Panc1 (cell line): ENCODE data around the gene RABGAP1L. TPM values are rescaled to one million over a fixed set of nuclear protein-coding genes. Genes with fewer than 3 reads are reported as not detected.
A peak's percentile ranks its signal among the peaks of the same experiment; 100 is the strongest.

Experiments
- ATAC-seq: fragments of 200-7000 bp; cut with Tn5 transposase; 2 replicates; pipeline ENCODE4 v1.9.1; 2020; ENCODE audit warnings: mild to moderate bottlenecking, moderate library complexity
- BruUV-seq: library from RNA; stranded (reverse); fragments of 400-500 nt; replicated peaks from 2 replicates; lab custom pipeline; 2021; lab: Mats Ljungman, UMichigan
- CTCF ChIA-PET: fragments of 300-600 bp; sonication (Branson Sonifier 250); formaldehyde crosslinking; loops from one replicate; lab custom pipeline; 2022; ENCODE audit warnings: antibody characterized with exemption; lab: Charles Lee
- POLR2A ChIA-PET: fragments of 300-600 bp; sonication (Branson Sonifier 250); formaldehyde crosslinking; loops from one replicate; lab custom pipeline; 2022; ENCODE audit warnings: antibody characterized with exemption; lab: Charles Lee
- DNase-seq: peaks from one replicate; pipeline ENCODE4 v3.0.0-alpha.2; 2010; ENCODE audit warnings: low read depth, low spot score
- H3K27ac ChIP-seq: 2 replicates; pipeline ENCODE4 v1.5.1; 2011; ENCODE audit warnings: mild to moderate bottlenecking, low read length, inconsistent platforms
- H3K27me3 ChIP-seq: fragments of 200-500 bp; sonication (Bioruptor generic); 2 replicates; pipeline ENCODE4 v1.6.0; 2014; ENCODE audit warnings: low read length, inconsistent platforms; ENCODE audit not compliant: control insufficient read depth, insufficient read depth
- H3K36me3 ChIP-seq: fragments of 200-500 bp; sonication (Bioruptor generic); 2 replicates; pipeline ENCODE4 v1.5.1; 2014; ENCODE audit warnings: inconsistent platforms, mild to moderate bottlenecking, low read length, moderate library complexity; ENCODE audit not compliant: control insufficient read depth, insufficient read depth
- H3K4me1 ChIP-seq: 2 replicates; pipeline ENCODE4 v1.5.1; 2011; ENCODE audit warnings: inconsistent platforms, mild to moderate bottlenecking, low read length, moderate library complexity; ENCODE audit not compliant: control insufficient read depth, insufficient read depth
- H3K4me3 ChIP-seq, 2 experiments: 2 replicates each; pipeline ENCODE4 v1.5.1; 2011 to 2012; ENCODE audit warnings: low read depth in 2 of 2, low read length in 2 of 2, mild to moderate bottlenecking in 2 of 2, inconsistent platforms in 1 of 2, moderate library complexity in 1 of 2
- H3K9me3 ChIP-seq: fragments of 200-500 bp; sonication (Bioruptor generic); 2 replicates; pipeline ENCODE4 v1.5.1; 2014; ENCODE audit warnings: low read depth, mild to moderate bottlenecking, inconsistent platforms, low read length, moderate library complexity; ENCODE audit not compliant: control insufficient read depth, insufficient read depth
- POLR2AphosphoS5 ChIP-seq: IDR thresholded peaks from 2 replicates; pipeline ENCODE4 v1.6.1; 2012; ENCODE audit warnings: mild to moderate bottlenecking, low read depth, low read length, moderate library complexity
- SIN3A ChIP-seq: IDR thresholded peaks from 2 replicates; pipeline ENCODE4 v1.6.1; 2012; ENCODE audit warnings: low read depth, mild to moderate bottlenecking, low read length, moderate library complexity, borderline replicate concordance; ENCODE audit not compliant: insufficient read depth
- TCF7L2 ChIP-seq: IDR thresholded peaks from 2 replicates; pipeline ENCODE4 v1.6.1; 2011; ENCODE audit warnings: mild to moderate bottlenecking, low read depth, low read length, inconsistent platforms
- in situ Hi-C: cut with HindIII; loops from 2 replicates; pipeline ENCODE4 v1.10.0; 2016; ENCODE audit warnings: low sequenced_read_pairs, low pct_unique_long_range_greater_than_20kb
- intact Hi-C: fragments of 100-400 bp; cut with micrococcal nuclease; formaldehyde crosslinking; loops from one replicate; pipeline ENCODE4 v1.10.0; 2022; ENCODE audit not compliant: unreplicated experiment
- total RNA-seq: library from RNA; stranded (reverse); gene quantifications from one replicate; pipeline ENCODE4 v1.2.1, GENCODE V29; 2021; ENCODE audit not compliant: unreplicated experiment
- TF ChIP-seq, protein P1 (sequence below): fragments of 450-650 bp; IDR thresholded peaks from 2 replicates; pipeline ENCODE4 v1.5.1; 2017; ENCODE audit warnings: mild to moderate bottlenecking
- TF ChIP-seq, protein P2 (sequence below), 2 experiments: IDR thresholded peaks; 2 replicates each; pipeline ENCODE4 v1.6.1; 2011 to 2012; ENCODE audit warnings: low read depth in 2 of 2, control low read depth in 1 of 2, low read length in 1 of 2, mild to moderate bottlenecking in 1 of 2, moderate library complexity in 1 of 2; ENCODE audit not compliant: insufficient read depth in 1 of 2

RABGAP1L gene
- total RNA-seq, 1 experiment from 2014 or later = 37.0 TPM

DNA sequence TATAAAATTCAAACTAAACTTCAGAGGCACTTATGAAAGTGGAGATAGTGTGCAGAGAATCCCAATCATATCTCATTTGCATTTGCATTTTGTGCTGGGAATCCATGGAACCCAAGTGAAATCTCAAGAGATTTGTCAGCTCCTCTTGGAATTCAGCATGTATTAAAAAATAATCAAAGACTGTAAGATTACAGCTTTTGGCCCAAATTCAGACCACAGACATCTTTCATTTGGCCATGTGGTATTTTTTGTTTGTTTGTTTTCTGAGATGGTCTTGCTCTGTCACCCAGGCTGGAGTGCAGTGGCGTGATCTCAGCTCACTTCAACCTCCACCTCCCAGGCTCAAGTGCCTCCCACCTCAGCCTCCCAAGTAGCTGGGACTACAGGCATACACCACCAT is 836.6 kb downstream of the RABGAP1L start:
- Histone ChIP-seq H3K9me3 (no peaks in the 10 kb centered on the region), H3K36me3 (peaks cover 4% of the 10 kb centered on the region; the same call in 1 of the 2 replicates), H3K4me3 (no peak overlapping the region), H3K27me3 (no peaks in the 10 kb centered on the region), H3K27ac (no peak overlapping the region), H3K4me1 (peaks cover 10% of the 10 kb centered on the region)
- ChIA-PET CTCF (no interaction called here), POLR2A (no interaction called here)
- TF ChIP-seq POLR2AphosphoS5 (no peak), SIN3A (no peak), TCF7L2 (no peak)
- TF ChIP-seq, protein P1, sequence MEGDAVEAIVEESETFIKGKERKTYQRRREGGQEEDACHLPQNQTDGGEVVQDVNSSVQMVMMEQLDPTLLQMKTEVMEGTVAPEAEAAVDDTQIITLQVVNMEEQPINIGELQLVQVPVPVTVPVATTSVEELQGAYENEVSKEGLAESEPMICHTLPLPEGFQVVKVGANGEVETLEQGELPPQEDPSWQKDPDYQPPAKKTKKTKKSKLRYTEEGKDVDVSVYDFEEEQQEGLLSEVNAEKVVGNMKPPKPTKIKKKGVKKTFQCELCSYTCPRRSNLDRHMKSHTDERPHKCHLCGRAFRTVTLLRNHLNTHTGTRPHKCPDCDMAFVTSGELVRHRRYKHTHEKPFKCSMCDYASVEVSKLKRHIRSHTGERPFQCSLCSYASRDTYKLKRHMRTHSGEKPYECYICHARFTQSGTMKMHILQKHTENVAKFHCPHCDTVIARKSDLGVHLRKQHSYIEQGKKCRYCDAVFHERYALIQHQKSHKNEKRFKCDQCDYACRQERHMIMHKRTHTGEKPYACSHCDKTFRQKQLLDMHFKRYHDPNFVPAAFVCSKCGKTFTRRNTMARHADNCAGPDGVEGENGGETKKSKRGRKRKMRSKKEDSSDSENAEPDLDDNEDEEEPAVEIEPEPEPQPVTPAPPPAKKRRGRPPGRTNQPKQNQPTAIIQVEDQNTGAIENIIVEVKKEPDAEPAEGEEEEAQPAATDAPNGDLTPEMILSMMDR = no peak
- TF ChIP-seq, protein P2, sequence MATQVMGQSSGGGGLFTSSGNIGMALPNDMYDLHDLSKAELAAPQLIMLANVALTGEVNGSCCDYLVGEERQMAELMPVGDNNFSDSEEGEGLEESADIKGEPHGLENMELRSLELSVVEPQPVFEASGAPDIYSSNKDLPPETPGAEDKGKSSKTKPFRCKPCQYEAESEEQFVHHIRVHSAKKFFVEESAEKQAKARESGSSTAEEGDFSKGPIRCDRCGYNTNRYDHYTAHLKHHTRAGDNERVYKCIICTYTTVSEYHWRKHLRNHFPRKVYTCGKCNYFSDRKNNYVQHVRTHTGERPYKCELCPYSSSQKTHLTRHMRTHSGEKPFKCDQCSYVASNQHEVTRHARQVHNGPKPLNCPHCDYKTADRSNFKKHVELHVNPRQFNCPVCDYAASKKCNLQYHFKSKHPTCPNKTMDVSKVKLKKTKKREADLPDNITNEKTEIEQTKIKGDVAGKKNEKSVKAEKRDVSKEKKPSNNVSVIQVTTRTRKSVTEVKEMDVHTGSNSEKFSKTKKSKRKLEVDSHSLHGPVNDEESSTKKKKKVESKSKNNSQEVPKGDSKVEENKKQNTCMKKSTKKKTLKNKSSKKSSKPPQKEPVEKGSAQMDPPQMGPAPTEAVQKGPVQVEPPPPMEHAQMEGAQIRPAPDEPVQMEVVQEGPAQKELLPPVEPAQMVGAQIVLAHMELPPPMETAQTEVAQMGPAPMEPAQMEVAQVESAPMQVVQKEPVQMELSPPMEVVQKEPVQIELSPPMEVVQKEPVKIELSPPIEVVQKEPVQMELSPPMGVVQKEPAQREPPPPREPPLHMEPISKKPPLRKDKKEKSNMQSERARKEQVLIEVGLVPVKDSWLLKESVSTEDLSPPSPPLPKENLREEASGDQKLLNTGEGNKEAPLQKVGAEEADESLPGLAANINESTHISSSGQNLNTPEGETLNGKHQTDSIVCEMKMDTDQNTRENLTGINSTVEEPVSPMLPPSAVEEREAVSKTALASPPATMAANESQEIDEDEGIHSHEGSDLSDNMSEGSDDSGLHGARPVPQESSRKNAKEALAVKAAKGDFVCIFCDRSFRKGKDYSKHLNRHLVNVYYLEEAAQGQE (IDR thresholded peaks at IDR 0.05; ENCODE audit: insufficient read depth in 1 of 2, low read depth in 2 of 2, low read length in 1 of 2) = no peak
- DNase-seq (no peak), ATAC-seq (no peak)
- intact Hi-C loops = no loop called here
- in situ Hi-C loops = no loop called here
- BruUV-seq = no TSS peak

DNA sequence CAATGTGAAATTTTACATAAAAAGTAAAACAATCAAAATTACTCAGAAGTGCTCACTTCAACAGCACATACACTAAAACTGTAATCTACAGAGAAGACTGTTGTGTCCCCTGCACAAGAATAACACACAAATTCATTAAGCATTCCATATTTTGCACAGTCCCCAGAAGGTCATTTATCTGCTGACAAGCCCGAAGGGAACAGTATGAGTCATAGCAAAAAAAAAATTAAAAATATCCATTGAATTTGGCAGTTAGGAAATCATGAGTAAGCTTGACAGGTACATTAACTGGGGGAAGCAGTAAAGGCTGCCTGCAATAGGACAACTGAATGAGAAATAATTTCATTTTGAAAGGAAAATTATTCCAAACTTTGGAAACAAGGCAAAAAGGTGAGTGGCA is 837.2 kb downstream of the RABGAP1L start:
- in situ Hi-C loops (no loop called here), intact Hi-C loops (no loop called here)
- TF ChIP-seq, protein P1 = no peak
- TF ChIP-seq POLR2AphosphoS5 (no peak), SIN3A (no peak), TCF7L2 (no peak)
- TF ChIP-seq, protein P2 (IDR thresholded peaks at IDR 0.05; ENCODE audit: insufficient read depth in 1 of 2, low read depth in 2 of 2, low read length in 1 of 2) = no peak
- no peaks in the 10 kb centered on the region for H3K9me3 ChIP-seq
- CTCF ChIA-PET = no interaction called here
- POLR2A ChIA-PET = no interaction called here
- no peak for DNase-seq
- no peak overlapping the region for H3K4me3 ChIP-seq
- BruUV-seq = no TSS peak
- H3K27me3 ChIP-seq = no peaks in the 10 kb centered on the region
- H3K36me3 ChIP-seq = peaks cover 4% of the 10 kb centered on the region; the same call in 1 of the 2 replicates
- H3K4me1 ChIP-seq = peaks cover 12% of the 10 kb centered on the region
- peak overlapping the region; percentile 13; the same call in 1 of the 2 replicates for H3K27ac ChIP-seq
- ATAC-seq = no peak
